HepG2 (cell line): ENCODE results near the gene MAN2A1. TPM values are rescaled to one million over a fixed set of nuclear protein-coding genes. Genes with fewer than 3 reads are reported as not detected.

Experiments used
- AGO1 ChIP-seq: fragments of 200-400 bp; formaldehyde crosslinking; IDR thresholded peaks from 2 replicates; pipeline ENCODE4 v1.6.1; 2017; ENCODE audit warnings: mild to moderate bottlenecking, low read depth, low read length, moderate library complexity; ENCODE audit not compliant: poor library complexity, severe bottlenecking
- CEBPG ChIP-seq: IDR thresholded peaks from 2 replicates; pipeline ENCODE4 v1.6.1; 2016
- DDIT3 ChIP-seq: sonication (generic); formaldehyde crosslinking; IDR thresholded peaks from 2 replicates; pipeline ENCODE4 v1.4.0; 2020; ENCODE audit warnings: mild to moderate bottlenecking, missing genetic modification reagents
- FOSL2 ChIP-seq: sonication (generic); formaldehyde crosslinking; IDR thresholded peaks from 2 replicates; pipeline ENCODE4 v1.4.0; 2020; ENCODE audit warnings: missing genetic modification reagents
- GMEB1 ChIP-seq: sonication (generic); formaldehyde crosslinking; IDR thresholded peaks from 2 replicates; pipeline ENCODE4 v1.5.1; 2020; ENCODE audit warnings: missing genetic modification reagents, mild to moderate bottlenecking, borderline replicate concordance
- HIVEP1 ChIP-seq: sonication (generic); formaldehyde crosslinking; IDR thresholded peaks from 2 replicates; pipeline ENCODE4 v1.4.0; 2020; ENCODE audit warnings: mild to moderate bottlenecking, missing genetic modification reagents
- MAX ChIP-seq: IDR thresholded peaks from 2 replicates; pipeline ENCODE4 v1.6.1; 2012; ENCODE audit warnings: inconsistent platforms
- MLLT10 ChIP-seq: sonication (generic); formaldehyde crosslinking; IDR thresholded peaks from 2 replicates; pipeline ENCODE4 v1.4.0; 2020; ENCODE audit warnings: missing genetic modification reagents
- MLXIP ChIP-seq: sonication (generic); formaldehyde crosslinking; IDR thresholded peaks from 2 replicates; pipeline ENCODE4 v1.9.0; 2021; ENCODE audit warnings: missing genetic modification reagents, borderline replicate concordance
- RFXAP ChIP-seq: sonication (generic); formaldehyde crosslinking; IDR thresholded peaks from 2 replicates; pipeline ENCODE4 v1.4.0; 2020; ENCODE audit warnings: missing genetic modification reagents, borderline replicate concordance
- SP2 ChIP-seq: sonication (generic); formaldehyde crosslinking; IDR thresholded peaks from 2 replicates; pipeline ENCODE4 v1.5.1; 2020; ENCODE audit warnings: mild to moderate bottlenecking, missing genetic modification reagents
- ZBTB44 ChIP-seq: sonication (generic); formaldehyde crosslinking; IDR thresholded peaks from 2 replicates; pipeline ENCODE4 v1.4.0; 2020; ENCODE audit warnings: missing genetic modification reagents
- ZBTB7A ChIP-seq: sonication (generic); formaldehyde crosslinking; IDR thresholded peaks from 2 replicates; pipeline ENCODE4 v1.8.0; 2022; ENCODE audit warnings: mild to moderate bottlenecking, missing genetic modification reagents
- ZFX ChIP-seq: sonication (generic); formaldehyde crosslinking; IDR thresholded peaks from 2 replicates; pipeline ENCODE4 v1.4.0; 2020; ENCODE audit warnings: mild to moderate bottlenecking, low read depth, missing genetic modification reagents, moderate library complexity
- ZNF124 ChIP-seq: sonication (generic); formaldehyde crosslinking; IDR thresholded peaks from 2 replicates; pipeline ENCODE4 v1.4.0; 2020; ENCODE audit warnings: missing genetic modification reagents
- ZNF234 ChIP-seq: sonication (generic); formaldehyde crosslinking; conservative IDR thresholded peaks from 2 replicates; pipeline ENCODE4 v1.5.1; 2020; ENCODE audit warnings: mild to moderate bottlenecking, missing genetic modification reagents
- ZNF329 ChIP-seq: sonication (generic); formaldehyde crosslinking; IDR thresholded peaks from 2 replicates; pipeline ENCODE4 v1.9.0; 2021; ENCODE audit warnings: low read depth, mild to moderate bottlenecking, missing genetic modification reagents
- ZNF335 ChIP-seq: sonication (generic); formaldehyde crosslinking; IDR thresholded peaks from 2 replicates; pipeline ENCODE4 v1.4.0; 2020; ENCODE audit warnings: missing genetic modification reagents
- ZNF354B ChIP-seq: sonication (generic); formaldehyde crosslinking; IDR thresholded peaks from 2 replicates; pipeline ENCODE4 v1.8.0; 2022; ENCODE audit warnings: mild to moderate bottlenecking, missing genetic modification reagents
- ZNF563 ChIP-seq: sonication (generic); formaldehyde crosslinking; IDR thresholded peaks from 2 replicates; pipeline ENCODE4 v1.8.0; 2022; ENCODE audit warnings: mild to moderate bottlenecking, moderate library complexity, missing genetic modification reagents
- ZNF746 ChIP-seq: sonication (generic); formaldehyde crosslinking; IDR thresholded peaks from 2 replicates; pipeline ENCODE4 v1.8.0; 2022; ENCODE audit warnings: mild to moderate bottlenecking, missing genetic modification reagents
- ZNF770 ChIP-seq: sonication (generic); formaldehyde crosslinking; IDR thresholded peaks from 2 replicates; pipeline ENCODE4 v1.5.0; 2020; ENCODE audit warnings: mild to moderate bottlenecking, missing genetic modification reagents
- polyA plus RNA-seq, 8 experiments: library from polyadenylated mRNA; depleted of rRNA in 3 of 8; stranded (reverse) in 7 of 8; unstranded in 1 of 8; fragments of >200 nt; fragmentation: Illumina TruSeq in 4 of 8; extraction: Trizol in 4 of 8; gene quantifications; 2 replicates each; pipeline versions ENCODE4 v1.2.1 to v1.2.3, GENCODE V29; 2011 to 2016; ENCODE audit warnings: low read depth in 4 of 8, missing spikeins in 1 of 8, mixed read lengths in 1 of 8; ENCODE audit not compliant: insufficient read depth in 1 of 8
- total RNA-seq, 5 experiments: library from RNA; depleted of rRNA; stranded (reverse); fragments of >200 nt; fragmentation: Illumina TruSeq; extraction: Trizol; gene quantifications; 2 replicates each; pipeline ENCODE4 v1.2.3, GENCODE V29; 2016; ENCODE audit warnings: low read depth in 1 of 5

Gene MAN2A1
- total and polyA plus RNA-seq, 2 of the 13 experiments (the other 11 are each of a cell fraction or from before 2014, with no cell fraction given), result 56.2 to 80.5 TPM

- TF ChIP-seq SP2 (CRISPR knock-in tag), result peak; percentile 27; the same call in 1 of the 2 replicates
- TF ChIP-seq ZNF329 (CRISPR knock-in tag), result 0 out of 2 replicates have a peak, but pooled peaks have one; percentile 14
- no peak for TF ChIP-seq ZBTB44
- TF ChIP-seq MAX, result 0 out of 2 replicates have a peak, but pooled peaks have one; percentile 3
- TF ChIP-seq ZNF746 (CRISPR knock-in tag), result no peak
- TF ChIP-seq ZBTB7A, result 0 out of 2 replicates have a peak, but pooled peaks have one; percentile 13
- 0 out of 2 replicates have a peak, but pooled peaks have one; percentile 9 for TF ChIP-seq ZNF354B (CRISPR knock-in tag)
- no peak for TF ChIP-seq AGO1
- TF ChIP-seq DDIT3, result no peak
- 0 out of 2 replicates have a peak, but pooled peaks have one; percentile 3 for TF ChIP-seq ZNF770 (CRISPR knock-in tag)
- no peak; the same call in 1 of the 2 replicates for TF ChIP-seq GMEB1 (CRISPR knock-in tag)
- peak; percentile 73; the same call in 1 of the 2 replicates for TF ChIP-seq ZNF234
- TF ChIP-seq FOSL2 (CRISPR knock-in tag), result no peak
- no peak for TF ChIP-seq MLXIP
- peak; percentile 27; the same call in 1 of the 2 replicates for TF ChIP-seq ZNF563 (CRISPR knock-in tag)
- peak; percentile 43; the same call in 1 of the 2 replicates for TF ChIP-seq HIVEP1 (CRISPR knock-in tag)
- TF ChIP-seq CEBPG, result no peak
- no peak for TF ChIP-seq ZNF335 (CRISPR knock-in tag)
- peak; percentile 16; the same call in 1 of the 2 replicates for TF ChIP-seq ZFX (CRISPR knock-in tag)
- TF ChIP-seq MLLT10 (CRISPR knock-in tag), result no peak
- TF ChIP-seq RFXAP, result no peak
- no peak for TF ChIP-seq ZNF124
Measured at GRCh38 chr5:109689740-109690241, at the start of gene MAN2A1 (continued).
